ENCODE data around the gene MED12L.

GRCh38 chr3:151226825-151227224, 141.4 kb downstream of the MED12L start:
- TF ChIP-seq BACH2 (CRISPR knock-in tag; IDR thresholded peaks at IDR 0.05; ENCODE audit: borderline replicate concordance): no peak
- TF ChIP-seq PATZ1 (CRISPR knock-in tag; IDR thresholded peaks at IDR 0.05; ENCODE audit: borderline replicate concordance): no peak
- TF ChIP-seq ZFP30 (CRISPR knock-in tag; IDR thresholded peaks at IDR 0.05): no peak
- no peak for TF ChIP-seq PPARA (CRISPR knock-in tag; IDR thresholded peaks at IDR 0.05; ENCODE audit: borderline replicate concordance)
- TF ChIP-seq ZFP3 (CRISPR knock-in tag; IDR thresholded peaks at IDR 0.05): no peak
- TF ChIP-seq, protein P1, sequence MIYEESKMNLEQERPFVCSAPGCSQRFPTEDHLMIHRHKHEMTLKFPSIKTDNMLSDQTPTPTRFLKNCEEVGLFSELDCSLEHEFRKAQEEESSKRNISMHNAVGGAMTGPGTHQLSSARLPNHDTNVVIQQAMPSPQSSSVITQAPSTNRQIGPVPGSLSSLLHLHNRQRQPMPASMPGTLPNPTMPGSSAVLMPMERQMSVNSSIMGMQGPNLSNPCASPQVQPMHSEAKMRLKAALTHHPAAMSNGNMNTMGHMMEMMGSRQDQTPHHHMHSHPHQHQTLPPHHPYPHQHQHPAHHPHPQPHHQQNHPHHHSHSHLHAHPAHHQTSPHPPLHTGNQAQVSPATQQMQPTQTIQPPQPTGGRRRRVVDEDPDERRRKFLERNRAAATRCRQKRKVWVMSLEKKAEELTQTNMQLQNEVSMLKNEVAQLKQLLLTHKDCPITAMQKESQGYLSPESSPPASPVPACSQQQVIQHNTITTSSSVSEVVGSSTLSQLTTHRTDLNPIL (CRISPR knock-in tag; IDR thresholded peaks at IDR 0.05; ENCODE audit: low read depth): no peak
- no peak for TF ChIP-seq RARB (CRISPR knock-in tag; IDR thresholded peaks at IDR 0.05)
- TF ChIP-seq TCF4 (CRISPR knock-in tag; IDR thresholded peaks at IDR 0.05; ENCODE audit: borderline replicate concordance): no peak
- TF ChIP-seq ZC3H10 (CRISPR knock-in tag; IDR thresholded peaks at IDR 0.05): no peak
